H1 (cell line): ENCODE measurements around the gene MEA1. TPM values are rescaled to one million over a fixed set of nuclear protein-coding genes. Genes with fewer than 3 reads are reported as not detected.

Experiments
- EZH2 ChIP-seq: fragments of 200-600 bp; sonication (generic); IDR thresholded peaks from 2 replicates; pipeline ENCODE4 v1.7.1; 2012; ENCODE audit warnings: low read depth, mild to moderate bottlenecking, moderate library complexity, low read length, inconsistent platforms; ENCODE audit not compliant: severe bottlenecking
- polyA plus RNA-seq, 7 experiments: library from polyadenylated mRNA; depleted of rRNA in 3 of 7; stranded (reverse) in 5 of 7; unstranded in 2 of 7; fragments of >200 nt in 5 of 7; fragments of 200-250 nt in 2 of 7; gene quantifications; 1 replicate in 5 of 7; 2 replicates in 1 of 7; 4 replicates in 1 of 7; pipeline versions ENCODE4 v1.2.1 to v1.2.3, GENCODE V29; 2011 to 2013; ENCODE audit warnings: missing spikeins in 2 of 7, mixed read lengths in 2 of 7
- total RNA-seq: library from RNA; stranded (reverse); fragmentation: NEBNext Ultra II Directional; extraction: Animal tissue kit (Norgen Biotek cat#: 25700); gene quantifications from 2 replicates; pipeline ENCODE4 v1.2.1, GENCODE V29; 2021

Gene MEA1
- total and polyA plus RNA-seq, 2 of the 8 experiments (the other 6 are each of a cell fraction or from before 2014, with no cell fraction given), result 94.2 to 96.4 TPM

- no peak for TF ChIP-seq EZH2
Measured at GRCh38 chr6:42973926-42974325, 39.8 kb downstream of the MEA1 start (continued).
